Kidney glomerular epithelial cell (primary cell): ENCODE measurements around the gene HOXA11.

Experiments
- DNase-seq: peaks from one replicate; lab custom pipeline; 2025; lab: John Stamatoyannopoulos, UW

HOXA11 gene

DNA sequence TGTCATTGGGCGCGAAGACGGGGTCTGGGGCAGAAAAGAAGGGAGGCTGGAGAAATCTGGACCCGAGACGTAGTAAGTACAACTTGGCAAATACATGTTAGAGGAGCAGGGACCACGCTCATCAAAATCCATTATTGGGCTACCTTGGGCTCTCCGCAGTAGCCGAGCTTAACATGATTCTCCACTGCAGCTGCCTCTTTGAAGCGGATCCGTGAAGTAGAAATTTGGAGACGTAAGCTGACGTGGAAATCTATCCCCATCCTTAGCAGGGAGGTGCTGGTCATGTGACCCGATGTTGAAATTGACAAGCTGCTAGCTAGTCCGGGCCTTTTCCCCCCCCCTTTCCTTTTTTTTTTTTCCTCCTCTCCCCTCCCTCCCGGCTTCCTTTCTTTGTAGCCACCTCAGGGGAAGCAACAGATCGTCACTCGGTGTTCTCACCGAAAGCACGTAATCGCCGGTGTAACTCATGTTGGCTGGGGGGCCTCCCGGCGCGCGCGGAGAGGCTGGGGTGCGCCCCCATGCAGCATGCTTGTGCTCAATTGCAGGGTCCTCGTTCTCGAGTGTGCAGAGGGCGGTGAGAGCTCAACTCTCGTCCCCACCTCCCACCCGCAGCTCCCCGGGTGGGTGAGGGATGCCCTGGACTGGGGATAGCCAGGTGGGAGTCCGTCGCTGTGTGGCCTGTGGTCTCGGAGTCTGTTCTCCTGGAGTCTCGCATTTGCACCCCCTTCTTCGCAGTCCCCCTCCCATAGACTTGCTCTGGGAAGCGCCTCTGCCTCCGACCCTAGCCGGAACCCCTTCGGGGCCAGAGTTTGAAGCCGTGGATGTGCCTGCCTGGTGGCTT, at the start of gene HOXA11:
Gene HOXA11, minus strand, starts transcription at position 220 of the 841 bp plus-strand sequence. Its CDS starts 88 bp downstream, at position 132.
- no peak for DNase-seq

DNA sequence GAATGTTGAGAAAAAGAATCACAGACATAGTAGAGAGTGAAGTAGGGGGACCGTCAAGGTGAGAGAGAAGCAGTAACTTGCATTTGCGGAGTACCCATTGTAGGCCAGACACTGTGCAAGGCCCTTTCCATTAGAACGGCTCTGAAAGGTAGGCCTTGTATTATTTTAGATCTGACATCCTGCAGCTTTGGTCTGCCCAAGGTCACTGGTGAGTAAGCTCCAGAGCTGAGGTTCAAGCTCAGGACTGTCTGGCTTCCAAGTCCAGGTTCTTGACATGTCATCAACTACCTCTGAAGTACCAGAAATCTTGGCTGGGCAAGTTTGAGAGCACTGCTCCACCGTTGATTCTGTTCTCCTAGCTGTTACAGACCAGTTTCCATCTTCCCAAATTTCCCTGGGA, 44.4 kb upstream of the HOXA11 start:
- no peak for DNase-seq

DNA sequence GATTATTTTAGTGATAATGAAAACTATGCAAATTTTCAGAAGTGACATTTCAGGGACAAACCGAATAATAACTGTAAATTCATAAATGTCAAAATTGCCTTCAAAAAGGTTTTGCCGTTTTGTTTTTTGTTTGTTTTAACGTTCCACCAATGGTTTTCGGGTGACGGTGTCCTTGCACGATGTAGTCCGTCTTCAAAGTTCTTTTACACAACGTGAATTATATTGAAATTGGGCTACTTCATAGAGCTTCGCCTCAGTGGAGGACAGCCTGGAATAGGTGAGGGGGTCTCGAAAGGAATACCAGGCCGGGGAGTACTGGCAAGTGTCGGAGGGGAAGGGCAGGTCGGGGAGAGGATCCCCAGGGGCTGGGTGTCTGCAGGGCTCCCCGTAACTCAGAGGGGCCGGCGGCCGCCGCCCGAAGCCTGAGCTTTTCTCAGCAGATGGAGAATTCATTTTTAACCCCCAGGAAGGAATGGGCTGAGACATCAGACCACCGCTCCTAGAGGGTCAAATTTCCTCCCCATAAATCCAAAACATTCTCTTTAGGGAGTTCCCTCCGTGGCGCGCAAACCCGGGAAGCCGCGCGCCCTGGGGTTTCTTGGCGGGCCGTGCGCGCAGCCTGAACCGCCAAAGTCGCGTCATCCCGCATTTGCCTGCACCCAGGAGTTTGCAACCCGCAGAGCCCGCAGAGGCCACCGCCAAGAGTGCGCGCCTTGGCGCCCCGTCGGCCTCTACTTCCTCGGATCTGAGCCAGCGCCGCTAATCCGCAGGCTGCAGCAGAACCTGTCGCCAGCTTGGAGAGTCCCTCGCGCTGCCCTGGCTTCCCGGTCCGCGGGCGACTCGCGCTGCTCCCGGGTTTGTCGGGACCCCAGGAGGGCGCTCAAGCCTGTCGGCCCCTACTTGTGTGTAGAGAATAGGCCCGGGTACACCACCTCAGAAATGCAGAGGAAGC, 40.2 kb upstream of the HOXA11 start:
- no peak for DNase-seq

DNA sequence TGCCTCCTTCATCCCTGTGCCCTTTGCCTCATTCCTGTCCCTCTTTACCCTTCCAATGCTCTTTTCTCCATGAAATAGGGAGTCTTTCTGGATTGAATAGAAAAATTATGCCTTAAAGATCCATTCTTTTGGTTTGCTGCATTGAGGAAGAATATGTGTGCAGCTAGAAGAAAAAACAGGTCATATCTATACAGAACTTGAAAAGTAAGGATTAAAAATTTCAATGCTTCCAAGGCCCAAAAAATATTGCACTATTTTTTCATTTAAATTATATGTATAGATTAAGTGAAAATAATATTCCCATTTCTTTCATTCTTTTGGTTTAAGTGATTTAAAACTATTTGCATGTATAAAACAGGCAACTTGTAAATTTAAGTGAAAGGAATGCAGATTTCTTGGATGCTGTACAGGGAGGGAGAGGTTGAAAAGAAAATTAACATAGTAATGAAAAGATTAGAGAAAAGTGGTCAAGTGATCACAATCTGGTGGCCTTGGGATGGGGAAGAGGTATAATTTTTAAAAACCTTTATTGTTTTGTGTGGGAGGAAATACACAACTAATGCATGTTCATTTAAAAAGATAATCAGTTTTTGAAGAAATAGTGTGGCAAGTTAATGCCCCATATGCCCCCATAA, 39.0 kb upstream of the HOXA11 start:
- DNase-seq: no peak

DNA sequence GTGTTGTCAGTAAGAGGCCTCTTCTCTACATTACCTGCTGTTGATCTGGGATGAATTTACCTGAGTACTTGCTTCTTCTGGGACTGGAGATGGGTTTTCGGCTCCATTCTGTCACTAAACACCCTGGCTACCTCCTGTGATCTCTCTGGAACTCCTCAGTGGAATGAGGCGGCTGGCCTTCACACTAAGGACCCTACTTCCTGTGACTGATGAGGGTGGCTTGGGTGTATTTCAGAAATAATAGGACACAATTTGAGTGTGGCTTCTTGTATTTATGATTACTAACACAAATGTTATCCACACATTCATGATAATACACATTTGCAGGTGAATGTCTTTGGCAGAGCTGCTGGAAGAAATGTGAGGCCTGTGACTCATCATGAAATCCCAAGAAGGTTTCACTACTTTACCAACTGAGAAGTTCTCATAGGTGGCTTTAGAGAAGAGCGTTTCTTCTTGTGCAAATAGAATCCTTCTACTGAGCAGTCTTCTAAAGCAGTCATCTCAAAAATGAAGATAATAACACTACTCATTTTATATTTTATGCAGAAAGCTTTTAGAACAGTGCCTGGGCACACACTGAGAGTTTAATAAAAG, 36.3 kb upstream of the HOXA11 start:
- DNase-seq: no peak

DNA sequence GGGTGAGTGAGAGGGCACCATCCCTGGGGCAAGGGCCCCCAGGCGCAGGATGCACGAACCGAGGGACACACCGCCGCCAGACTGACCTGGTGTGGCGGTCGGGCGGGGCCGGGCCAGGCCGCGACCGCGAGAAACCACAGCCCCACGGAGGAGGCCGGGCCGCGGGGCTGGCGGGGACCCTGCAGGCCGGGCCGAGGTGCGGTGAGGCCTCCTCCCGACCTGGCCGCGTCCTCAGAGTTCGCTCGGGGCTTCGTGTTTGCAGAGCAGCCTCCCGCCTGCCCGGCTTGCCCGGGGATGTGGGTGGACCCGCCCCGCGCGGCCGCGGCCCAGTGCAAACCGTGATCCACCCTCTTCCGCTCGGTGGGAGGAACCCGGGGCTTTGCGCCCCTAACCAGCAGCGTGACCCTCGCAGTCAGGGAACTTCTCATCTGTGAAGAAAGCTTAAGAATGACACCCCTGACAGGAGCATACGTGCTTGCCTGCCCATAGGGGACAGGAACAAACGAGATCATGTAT, 35.5 kb upstream of the HOXA11 start:
- no peak for DNase-seq

DNA sequence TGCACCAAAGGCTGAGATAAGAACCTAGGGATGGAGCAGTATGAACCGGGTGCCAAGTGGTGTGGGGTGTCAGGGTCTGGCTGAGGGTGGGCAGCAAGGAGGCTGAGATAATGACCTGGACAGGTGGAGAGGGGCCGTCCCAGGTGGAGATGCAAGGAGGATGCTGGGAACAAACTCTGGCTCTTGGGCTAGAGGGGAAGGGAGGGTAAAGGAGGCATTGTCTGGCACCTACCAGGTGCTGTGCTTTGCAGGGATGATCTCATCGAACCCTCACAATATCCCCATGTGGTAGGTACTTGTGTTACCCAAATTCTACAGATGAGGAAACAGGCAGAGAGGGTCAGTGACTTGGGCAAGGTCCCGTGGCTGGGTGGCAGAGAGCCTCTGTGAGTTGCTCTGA, 34.8 kb upstream of the HOXA11 start:
- DNase-seq: no peak

DNA sequence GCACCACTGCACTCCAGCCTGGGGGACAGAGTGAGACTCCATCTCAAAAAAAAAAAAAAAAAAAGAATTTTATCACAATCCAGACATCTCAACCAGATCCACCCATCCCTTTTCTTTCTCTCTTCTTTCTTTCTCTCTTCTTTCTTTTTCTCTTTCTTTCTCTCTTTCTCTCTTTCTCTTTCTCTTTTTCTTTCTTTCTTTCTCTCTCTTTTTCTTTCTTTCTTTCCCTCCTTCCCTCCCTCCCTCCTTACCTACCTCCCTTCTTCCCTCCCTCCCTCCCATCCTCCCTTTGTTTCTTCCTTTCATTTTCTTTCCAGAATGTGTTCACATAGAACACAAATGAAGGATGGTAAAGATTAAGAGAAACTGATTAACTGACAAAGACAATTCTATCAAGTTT, 32.9 kb upstream of the HOXA11 start:
- no peak for DNase-seq

DNA sequence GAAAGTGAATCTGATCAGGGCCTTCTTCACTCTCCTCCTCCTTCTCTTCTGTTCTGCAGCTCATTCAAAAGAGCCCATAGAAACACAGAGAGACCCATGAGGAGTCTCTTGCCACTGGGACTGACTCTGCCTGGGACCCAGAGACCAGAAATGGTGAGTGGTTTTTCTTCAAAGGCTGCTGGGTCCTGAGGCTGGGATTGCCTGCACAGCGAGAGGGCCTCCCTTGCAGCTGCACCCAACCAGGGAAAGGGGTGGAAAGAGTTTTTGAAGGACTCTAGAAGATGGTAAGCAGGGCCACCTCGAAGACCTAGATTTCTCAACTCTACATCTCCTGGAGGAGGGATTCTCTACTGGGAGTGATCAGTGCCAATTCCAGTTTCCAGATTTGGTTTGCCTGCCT, 30.3 kb upstream of the HOXA11 start:
- DNase-seq: no peak

DNA sequence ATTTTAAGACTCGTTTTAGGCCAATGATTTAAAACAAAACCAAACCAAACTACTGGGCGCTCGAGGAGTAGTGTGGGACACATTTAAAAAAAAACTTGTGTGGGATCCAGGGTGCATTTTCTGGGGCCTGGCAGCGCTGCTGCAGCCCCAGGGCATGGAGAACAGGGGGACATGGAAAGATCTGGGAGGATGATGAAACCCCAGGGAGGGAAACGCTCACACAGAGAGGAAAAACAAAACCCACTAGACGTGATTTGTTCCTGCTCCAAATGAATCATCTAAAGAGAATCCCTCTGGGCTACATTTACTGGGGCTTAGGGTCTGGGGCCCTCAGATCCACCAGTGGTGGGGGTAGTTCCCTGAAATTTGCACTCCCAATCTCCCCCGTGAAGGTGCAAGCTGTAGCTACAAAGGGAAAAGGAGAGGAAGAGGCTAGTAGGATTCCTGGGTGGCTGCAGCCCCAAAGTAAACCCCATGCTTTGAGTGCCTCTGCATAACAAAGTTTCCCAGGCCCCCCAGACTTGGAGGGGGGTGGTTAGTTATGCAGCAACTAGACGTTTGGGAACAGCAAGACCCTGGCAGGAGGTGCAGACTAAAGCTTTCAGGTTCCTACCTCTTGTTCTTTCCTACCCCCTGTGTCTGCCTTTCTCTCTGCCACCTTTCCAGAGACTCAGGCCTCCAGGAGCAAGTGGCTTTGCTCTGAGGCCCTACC, 29.4 kb upstream of the HOXA11 start:
- no peak for DNase-seq

DNA sequence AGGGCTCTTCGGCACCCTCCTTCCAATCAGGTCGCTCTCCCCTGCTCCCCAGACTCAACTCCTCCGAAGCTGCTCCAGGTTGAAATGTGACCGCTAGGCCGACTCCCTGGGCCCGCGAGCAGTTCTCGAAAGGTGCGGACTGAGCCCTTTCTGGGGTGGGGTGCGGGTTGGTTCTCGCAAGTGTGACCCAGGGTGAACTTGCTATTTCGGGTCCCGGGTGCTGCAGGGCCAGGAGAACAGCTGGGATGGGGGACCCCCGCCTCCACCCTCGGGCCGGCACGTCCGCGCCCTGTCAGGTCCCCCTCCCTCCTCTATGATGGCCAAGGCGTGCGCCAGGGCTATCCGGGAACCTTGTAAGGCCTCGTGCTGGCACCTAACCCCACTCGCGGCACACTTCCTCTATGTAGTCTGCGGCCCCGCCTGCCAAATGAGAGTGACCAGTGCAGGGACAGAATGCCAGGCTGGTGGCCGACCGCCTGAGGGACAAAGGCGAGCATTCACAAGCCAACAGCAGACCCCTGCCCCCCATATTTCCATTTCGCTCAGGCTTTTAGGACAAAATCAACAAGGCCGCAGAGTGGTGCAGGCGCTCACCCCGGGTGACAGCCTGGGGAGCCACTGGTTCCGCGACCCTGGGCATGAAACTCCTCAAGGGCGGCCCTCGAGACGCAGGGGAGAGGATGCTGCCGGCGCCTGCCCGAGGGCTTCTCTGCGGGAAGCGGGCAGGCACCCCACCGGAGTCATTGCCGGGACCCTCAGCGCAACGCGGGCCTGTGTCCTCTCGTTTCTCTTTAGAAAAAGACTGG, 28.6 kb upstream of the HOXA11 start:
- DNase-seq: no peak

DNA sequence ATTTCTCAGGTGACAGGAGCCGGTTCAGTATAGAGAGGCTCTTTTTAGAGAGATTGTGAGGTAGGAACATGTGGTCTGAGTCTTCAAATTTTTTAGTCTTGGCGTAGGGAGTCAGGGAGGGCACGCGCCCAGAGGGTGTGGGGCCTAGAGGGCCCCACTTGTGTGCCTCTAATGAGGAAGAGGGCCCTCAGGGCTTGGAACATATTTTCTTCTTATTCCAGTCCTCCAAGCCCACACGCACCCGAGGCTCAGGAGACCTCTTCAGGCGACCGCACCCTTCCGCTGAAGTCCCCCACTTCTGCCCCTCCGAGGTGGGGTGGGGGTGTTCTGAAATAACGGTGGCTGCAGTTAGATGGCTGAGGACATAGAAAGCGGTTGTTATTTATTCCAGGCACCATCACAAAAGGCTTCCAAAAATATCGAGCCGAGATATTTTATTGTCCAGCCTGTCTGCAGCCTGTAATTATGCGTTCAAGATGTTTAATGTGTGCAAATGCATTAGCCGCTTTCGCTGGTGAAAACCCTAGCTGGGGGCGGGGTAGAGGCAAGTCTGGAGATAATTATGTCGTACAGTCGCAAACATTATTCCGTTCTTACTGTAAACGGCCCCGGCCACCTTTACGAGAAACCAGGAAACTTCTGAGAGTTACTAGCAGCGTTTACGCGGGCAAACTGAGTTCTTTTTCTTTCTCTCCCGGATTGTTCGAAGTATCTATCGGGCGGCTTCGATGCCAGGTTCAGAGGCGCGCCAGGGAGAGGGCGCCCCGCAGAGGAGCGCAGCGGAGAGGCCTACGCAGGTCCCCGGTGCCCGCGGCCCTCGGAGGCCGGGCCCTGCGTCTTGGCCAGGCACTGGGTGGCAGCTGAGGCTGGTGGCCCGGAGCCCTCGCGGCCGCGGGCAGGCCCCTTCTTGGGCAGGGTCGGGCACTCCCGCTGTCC, 27.7 kb upstream of the HOXA11 start:
- DNase-seq: no peak

DNA sequence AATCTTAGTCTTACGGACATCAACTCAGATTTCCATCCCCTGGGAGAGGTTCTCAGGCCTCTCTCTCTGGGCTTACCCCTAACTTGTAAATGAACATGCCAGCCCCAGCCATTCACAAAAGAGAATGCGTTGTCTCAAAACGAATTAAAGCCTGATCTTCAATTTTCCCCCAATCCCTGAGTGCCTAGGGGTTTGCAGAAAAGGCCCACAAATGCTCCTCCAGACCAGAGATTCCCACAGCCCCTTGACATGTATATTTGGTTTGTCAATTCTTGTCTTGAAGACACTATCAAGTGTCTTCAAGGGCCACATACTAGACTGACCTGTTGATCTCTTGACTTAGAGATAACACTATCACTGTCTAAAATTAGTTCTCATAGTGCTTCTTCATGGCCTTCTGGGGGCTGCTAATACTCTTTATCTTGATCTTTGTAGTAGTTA, 26.8 kb upstream of the HOXA11 start:
- no peak for DNase-seq

DNA sequence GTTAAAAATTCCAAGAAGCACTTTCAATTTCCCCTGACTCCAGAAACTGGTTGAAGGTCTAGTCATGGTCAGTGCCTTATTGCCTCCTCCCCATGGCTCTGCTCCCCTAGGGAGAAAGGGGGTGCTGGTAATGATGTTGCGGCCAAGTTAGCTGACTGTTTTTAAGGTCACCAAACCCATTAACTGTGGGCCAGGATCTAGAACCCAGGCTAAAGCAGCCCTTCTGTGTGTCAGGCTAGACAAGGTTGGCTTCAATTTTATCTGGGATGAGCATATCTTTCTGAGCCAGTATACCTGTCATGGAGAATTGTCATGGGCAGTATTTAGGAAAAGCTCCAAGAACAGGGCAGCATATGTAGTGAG, 26.0 kb upstream of the HOXA11 start:
- no peak for DNase-seq

DNA sequence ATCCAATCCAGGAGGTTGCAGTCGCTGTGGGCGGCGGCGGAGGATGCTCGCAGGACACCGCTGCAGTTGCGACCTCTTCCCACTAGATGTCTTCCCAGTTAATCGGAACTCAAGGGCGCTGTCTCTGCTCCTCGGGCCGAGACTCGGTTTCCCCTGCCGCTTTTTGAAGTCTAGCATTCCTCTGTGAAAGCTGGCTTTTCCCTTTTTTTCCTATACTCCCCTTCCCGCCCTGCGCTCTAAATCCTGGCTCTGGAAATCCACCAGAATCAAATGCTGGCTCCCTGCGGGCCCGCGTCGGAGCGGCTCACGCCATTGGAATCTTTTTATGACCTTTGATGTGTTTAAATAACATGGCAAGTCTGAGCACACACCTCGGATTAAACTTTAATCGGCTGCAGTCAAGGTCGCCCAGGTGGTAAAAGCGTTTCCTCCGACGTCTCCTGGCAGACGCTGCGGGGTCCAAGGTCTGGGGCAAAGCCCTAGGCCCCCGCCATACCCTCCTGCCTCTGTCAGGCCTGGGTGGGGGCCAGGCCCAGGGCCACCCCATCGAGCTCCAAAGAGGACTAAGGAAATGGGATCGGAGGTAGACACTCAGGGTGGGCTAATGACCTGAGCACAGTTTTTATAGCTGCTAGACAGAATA, 25.5 kb upstream of the HOXA11 start:
- peak; percentile 34 for DNase-seq

DNA sequence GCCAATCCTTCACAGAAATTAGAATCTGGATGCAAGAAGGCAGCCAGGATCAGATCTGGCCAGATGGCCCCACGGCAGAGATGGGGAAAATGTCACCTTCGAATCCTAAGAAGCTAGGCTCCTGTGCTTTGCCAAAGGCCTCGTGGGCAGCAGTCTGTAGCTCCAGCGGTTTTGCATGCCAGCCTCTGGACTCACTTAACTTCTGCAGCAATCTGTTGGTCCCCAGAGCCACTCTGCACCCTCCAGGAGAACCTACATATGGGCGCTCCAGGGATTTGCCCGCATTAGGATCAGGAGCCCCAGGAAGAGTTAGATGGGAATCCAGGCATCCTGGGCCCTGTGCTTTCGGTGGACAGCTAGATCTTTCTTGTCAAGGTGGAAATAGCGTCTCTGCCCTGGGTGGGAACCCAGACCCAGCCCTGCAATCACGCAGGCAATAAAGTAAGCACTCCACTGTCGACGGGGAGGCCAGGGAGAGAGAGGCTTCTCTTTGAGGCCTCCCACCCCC, 25.0 kb upstream of the HOXA11 start:
- DNase-seq: no peak

DNA sequence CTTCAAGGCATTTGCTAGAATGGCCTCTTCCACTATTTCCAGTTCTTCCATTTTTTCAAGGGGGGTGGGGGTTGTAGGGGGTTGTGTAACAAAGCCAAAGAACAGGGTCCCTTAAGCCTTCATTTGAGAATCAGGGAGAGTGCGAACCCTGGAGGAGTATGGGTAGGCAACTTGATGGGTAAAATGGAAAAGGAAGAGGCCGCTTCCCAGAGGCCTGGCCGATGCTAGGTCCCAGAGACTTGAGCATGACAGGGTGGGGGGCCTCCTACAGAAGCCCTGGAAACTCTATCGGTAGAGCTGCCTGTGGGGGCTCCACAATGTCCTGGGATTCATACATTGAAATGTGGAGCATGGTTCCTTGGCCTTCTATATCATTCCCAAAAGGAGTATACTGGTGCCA, 24.0 kb upstream of the HOXA11 start:
- DNase-seq: no peak

DNA sequence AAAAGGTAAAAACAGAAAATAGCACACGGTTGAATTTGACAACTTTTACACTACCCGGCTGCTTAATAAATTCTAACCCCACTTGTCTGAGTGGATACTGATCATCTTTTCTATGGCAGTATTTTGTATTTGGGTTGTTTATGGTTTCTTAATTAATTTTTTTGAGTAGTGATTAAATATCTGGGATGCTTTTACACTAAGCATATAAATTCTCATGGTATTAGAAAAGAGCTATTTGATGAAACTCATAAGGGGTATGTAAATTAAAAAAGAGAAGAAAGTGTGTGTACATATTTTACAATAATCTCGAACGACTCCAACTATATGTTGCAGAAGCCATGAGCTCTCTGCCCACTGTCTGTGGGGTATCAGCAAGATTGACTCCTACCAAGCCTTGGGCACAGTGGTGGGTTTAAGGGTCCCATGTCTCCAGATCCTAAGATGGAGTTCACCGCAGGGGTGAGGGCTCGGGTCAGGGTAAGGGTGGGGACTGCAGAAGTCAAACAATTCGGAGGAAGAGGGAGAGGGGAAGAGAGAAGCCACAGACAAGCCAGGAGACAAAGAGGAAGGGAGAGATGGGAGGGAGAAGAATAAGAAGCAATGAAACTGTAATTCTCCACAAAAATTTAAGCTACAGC, 22.4 kb upstream of the HOXA11 start:
- DNase-seq: no peak
